HG02623 (cell line): ENCODE measurements around the gene TMSB4X.
"Not testable (repeated sequence)": the region's sequence is repeated elsewhere in the genome, so short reads cannot be mapped to it uniquely, and the experiment has no call there.

ENCODE experiments used
- ATAC-seq: cut with Tn5 transposase; IDR thresholded peaks from one replicate; pipeline ENCODE4 v1.9.1; 2021; ENCODE audit warnings: moderate library complexity; ENCODE audit not compliant: unreplicated experiment

TMSB4X gene

DNA sequence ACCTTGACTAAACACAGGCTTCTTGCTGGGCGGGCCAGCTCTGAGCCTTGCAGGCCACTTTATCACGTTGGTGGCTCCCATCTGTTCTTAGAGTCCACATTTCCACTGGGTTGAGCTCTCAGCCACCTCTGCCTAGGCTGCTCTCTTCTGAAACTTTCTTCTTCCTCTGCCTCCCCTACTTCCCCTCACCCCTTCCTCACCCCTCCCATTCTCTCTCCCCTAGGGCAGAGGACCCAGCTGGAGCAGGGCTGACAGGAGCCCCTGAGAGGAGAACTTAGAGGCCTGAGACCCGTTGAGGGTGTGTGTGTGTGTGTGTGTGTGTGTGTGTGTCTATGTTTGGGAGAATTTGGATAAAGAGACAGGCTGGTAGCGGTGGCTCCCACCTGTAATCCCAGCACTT is 19.9 kb upstream of the TMSB4X start:
- no peak for ATAC-seq

DNA sequence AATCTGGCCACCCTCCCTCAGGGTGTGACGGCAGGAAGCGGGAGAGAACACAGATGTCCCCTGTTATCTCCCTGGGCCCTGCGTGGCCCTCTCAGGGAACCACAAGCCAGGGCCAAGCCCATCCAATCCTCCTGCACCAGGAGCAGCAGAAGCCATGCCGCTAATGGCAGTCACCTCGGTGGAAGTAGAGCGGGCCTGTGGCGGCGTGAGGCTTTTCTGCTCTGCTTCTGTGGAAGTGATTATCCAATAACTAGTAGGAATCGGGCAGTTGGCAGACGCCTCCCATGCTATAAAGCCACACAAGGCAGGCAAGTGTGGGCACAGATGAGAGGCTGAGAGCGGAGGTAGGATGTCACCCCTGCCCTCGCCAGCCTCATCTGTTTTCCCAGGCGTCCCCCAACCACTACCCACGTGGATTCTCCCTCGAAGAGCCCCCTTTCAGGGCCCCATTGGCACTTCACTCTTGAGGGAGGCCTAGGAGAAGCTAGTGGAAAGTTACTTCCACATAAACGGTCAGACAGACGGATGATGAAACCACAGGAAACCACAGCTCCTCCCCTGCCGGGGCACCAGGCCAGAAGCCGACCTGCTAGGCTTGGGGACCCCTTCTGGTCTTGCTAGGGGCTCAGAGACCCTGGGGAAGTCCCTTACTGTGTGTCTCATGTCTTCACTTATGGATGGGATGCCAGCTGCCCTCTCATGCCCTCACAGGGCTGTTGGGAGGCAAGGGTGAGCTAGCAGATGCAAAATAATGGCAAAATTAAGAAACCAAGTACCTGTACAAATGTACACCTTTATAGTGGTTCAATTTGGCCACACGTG is 18.8 kb upstream of the TMSB4X start:
- peak; percentile 40 for ATAC-seq

DNA sequence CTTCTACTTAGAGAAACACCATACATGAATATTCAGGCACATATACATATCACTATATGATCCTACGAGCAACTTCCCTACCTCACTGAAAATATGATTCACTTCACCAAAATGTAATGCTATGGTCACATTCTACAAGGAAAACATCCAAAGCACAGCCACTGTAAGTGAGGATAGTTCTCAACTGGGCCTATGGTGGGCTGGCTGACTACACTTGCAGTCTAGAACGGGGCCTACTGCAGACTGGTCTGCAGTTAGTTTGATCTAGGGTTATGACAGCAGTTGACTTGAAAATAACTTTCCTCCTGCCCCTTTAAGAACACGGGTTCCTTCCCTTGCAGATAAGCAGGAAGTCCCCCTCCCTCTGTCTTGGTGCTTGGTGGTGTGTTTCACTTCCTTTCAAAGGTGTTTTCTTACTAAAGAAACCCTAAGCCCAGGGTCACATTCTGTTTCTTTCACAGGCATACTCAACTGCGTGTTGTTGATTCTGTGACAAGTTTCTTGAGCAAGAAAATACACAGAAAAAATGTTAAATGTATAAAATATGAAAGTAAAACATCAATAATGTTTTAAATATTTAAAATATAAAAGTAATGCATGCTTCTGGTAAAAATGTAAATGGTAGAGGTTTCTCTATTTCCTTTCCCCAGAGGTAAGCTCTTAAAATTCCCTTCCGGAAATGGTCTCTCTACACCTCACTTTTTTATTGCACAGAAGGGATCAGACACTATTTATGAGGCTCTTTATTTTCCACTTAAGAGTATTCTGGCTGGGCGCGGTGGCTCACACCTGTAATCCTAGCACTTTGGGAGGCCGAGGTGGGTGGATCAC is 18.0 kb upstream of the TMSB4X start:
- ATAC-seq: peak; percentile 72

DNA sequence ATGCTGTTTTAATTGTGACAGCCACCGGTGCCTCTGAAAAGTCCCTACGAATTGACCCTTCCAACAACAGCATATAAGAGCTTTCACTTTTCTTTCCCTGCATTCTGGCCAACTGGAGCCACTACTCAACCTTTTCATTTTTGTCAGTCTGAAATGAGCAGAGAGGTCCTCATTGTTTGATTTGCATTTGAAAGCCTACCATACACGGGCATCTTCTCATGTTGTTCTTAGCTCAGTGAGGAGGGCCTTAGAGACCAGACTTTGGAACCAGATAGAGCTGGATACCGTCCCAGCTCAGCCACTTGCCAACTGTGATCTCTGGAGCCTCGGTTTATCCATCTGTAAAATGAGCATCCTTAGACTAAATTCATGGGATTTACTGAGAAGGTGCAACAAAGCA is 16.9 kb upstream of the TMSB4X start:
- ATAC-seq: no peak

DNA sequence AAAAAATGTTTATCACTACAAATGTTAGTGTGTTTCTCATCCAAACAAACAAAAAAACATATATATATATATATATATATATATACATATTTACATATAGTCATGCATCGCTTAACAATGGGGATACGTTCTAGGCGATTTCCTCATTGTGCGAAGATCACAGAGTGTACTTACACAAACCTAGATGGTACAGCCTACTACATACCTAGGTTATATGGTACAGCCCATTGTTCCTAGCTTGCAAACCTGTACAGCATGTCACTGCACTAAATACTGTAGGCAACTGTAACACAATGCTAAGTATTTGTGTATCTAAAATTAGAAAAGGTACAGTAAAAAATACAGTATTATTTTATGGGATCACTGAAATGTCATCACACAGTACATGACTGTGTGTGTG is 16.4 kb upstream of the TMSB4X start:
- ATAC-seq: no peak

DNA sequence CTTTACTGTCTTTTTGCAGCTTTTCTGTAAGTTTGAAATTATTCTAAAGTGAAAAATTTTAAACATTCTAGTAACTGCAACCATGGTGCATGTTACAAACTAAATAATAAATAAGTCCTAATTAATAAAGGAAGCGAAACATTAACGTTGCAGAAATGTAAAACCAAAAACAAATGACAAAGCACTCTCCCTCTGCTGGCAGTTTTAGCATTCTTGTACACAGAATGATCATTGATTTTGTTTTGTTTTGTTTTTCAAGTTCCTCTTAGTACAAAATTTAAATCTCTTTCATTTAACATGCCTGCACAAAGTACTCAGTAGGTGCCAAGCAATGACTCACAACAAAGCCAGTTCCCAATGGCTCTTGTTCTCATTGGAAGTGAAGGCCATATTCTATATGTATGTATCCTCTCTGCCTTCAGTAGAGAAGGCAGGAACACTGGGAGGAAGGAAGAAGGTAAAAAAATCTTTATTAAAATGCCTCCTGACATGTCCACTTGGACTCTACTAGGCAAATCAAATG is 13.7 kb upstream of the TMSB4X start:
- no peak for ATAC-seq

DNA sequence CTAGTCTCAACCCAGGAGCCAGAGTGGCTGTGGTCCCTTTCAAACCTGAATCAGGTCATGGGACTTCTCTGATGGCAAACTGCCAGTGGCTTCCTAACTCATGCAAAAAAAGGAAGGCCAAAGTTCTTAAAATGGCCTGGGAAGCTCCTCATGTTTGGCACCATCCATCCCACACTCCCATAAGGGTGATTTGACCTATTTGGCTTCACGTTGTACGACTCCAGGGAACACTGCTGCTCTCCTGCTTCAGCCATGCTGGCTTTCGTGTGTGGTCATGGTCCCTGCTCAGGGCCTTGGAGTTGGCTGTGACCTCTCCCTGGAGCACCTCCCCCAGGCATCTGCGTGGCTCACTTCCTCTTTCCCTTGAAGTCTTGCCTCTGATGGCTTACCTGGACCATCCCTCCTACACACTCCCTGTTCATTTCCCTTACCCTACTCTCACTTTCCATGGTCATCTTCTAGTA is 12.8 kb upstream of the TMSB4X start:
- no peak for ATAC-seq

DNA sequence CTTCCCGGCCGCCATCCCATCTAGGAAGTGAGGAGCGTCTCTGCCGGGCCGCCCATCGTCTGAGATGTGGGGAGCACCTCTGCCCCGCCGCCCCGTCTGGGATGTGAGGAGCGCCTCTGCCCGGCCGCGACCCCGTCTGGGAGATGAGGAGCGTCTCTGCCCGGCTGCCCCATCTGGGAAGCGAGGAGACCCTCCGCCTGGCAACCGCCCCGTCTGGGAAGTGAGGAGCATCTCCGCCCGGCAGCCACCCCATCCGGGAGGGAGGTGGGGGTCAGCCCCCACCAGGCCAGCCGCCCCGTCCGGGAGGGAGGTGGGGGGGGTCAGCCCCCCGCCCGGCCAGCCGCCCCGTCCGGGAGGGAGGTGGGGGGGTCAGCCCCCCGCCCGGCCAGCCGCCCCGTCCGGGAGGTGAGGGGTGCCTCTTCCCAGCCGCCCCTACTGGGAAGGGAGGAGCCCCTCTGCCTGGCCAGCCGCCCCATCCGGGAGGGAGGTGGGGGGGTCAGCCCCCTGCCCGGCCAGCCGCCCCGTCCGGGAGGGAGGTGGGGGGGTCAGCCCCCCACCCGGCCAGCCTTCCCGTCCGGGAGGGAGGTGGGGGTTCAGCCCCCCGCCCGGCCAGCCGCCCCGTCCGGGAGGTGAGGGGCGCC is 11.6 kb upstream of the TMSB4X start:
- not testable (repeated sequence) for ATAC-seq

DNA sequence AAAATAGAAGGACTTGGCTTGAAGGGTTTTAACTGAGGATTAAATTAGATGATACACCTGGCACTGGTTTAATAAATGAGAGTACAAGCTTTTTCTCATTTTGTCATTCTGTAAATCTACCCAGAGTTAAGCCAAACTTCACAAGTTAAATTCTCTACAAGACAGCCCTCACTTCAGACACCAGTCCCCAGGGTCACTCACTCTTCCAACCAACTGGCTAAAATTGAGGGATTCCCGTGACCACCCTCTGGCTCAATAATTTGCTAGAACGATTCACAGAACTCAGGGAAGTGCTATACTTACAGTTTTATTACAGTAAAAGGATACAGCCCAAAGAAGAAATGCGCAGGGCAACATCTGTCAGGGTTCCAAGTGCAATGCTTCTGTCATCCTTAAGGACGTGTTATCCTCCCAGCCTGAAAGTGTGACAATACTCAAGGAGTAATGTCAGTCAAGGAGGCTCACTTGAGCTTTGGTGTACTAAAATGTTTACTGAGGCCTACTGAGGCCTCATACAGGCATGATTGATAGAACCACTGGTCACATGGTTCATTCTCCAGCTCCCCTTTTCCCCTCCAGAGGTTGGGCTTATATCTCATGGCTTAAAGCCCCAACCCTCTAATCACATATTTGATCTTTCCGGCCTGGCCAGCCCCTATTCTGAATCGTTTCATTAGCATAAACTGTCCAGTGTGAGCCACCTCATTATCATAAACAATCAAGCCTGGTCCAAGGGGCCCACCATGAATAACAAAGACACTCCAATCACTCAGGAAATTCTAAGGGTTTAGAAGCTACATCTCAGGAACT is 9.6 kb upstream of the TMSB4X start:
- no peak for ATAC-seq

DNA sequence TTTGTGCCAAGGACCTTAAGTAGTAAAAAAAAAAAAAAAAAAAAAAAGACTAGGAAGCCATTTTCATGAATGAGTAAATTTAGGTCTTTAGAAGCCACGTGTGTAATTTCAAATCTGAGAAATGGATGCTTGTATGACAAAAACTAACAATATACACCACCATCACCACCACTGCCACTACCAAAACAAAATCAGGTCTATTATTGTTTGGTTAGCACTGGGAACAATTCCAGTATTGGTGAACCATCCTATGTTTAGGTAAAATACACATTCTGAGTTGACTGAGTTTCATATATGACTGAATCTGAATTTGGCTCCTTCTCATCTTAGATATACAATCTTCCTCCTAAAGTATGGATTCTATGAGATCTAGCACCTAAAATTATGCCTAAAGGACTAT is 8.8 kb upstream of the TMSB4X start:
- no peak for ATAC-seq

DNA sequence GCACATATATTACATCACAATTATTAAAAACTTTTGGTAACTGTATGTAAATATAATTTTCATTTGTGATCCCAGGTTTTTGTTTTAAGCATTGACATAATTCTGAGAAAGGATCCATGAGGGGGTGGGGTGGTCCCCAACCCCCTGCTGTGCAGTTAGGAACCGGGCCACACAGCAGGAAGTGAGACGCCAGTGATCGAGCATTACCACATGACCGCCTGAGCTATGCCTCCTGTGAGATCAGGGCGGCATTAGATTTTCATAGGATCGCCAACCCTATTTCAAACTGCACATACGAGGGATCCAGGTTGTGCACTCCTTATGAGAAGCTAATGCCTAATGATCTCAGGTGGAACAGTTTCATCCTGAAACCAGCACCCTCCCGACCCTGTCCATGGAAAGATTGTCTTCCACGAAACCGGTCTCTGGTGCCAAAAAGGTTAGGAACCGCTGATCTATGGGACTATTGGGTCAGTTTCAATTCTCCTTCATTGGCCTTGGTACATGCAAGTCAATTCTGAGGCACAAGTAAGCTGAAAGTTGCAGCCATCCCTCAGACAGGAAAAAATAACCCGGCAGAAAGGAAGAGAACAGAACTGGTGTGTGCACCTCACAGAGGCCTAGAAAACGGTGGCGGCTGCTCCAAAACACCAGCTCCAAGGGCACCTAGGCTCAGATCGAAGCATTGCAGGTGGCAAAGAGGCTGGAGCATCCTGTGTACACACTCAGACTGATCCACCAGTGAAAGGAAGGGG is 7.0 kb upstream of the TMSB4X start:
- no peak for ATAC-seq

DNA sequence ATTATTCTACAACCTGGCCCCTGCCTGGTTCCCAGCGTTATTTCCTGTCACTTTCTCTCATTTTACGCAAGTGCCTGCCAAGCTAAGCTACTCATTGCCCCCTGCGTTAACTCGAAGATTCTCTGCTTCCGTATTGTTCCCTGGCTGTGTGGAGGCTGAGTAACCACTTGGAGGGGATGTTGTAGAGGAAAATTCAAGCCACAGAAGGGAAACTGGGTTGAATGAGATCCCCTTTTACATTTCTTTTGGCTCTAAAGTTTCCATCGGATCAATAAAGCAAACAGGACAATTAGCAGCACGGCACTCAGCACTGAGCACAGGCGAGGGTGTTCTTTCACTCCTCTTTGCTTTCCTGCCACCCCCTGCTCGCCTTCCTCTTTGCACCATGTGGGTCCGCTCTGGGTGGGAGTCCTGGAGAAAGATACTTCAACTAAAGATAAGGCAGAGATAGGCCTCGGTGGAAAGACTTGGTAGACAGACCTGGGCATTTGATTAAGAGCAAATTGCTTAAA is 4.2 kb upstream of the TMSB4X start:
- no peak for ATAC-seq

DNA sequence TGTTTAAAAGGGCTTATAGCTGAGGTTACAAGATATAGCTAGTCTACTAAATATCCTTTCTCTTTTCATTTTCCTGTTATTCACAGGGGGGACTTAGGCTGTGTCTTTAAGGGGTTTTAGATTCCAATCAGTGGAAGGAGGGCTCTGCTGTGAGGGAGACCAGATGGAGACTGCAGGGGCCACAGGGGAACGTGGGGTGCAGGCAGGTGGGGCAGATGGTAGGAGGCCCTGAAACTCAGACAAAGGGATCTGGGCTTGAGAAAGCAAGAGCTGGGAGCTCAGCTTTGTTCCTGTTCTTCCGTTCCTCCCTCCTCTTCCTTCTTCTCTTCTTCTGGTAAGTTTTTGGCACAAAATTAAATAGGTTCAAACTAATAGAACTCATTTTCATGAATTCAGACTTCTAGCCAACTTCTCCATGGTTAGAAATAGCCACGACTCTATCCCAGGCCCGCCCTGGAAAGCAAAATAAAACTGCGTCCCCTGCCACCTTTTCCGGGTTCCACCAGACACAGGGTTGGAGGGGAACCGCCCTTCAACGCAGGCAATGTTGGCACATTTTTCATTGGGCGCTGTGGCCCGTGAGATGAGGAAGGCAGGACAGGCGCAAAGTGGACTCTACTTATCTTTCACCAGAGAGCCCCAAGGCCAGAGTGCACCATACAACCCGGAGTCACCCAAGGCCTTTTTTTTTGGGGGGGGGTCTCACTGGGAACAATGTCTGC is 3.5 kb upstream of the TMSB4X start:
- ATAC-seq: no peak

DNA sequence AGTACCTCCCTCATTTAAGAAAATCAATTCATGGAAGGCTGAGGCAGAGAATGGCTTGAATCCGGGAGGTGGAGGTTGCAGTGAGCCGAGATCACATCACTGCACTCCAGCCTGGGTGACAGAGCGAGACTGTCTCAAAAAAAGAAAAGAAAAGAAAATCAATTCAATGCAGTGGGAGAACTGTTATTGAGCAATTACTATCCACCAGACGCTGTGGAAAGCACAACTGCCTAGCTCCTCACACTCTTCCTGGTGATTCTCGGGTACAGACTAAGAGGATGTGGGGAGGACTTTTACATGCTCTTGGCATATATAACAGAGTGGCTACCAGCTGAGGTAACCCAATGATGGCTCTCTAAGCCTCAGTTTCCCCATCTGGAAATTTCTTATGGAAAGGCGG is 2.7 kb upstream of the TMSB4X start:
- ATAC-seq: no peak

DNA sequence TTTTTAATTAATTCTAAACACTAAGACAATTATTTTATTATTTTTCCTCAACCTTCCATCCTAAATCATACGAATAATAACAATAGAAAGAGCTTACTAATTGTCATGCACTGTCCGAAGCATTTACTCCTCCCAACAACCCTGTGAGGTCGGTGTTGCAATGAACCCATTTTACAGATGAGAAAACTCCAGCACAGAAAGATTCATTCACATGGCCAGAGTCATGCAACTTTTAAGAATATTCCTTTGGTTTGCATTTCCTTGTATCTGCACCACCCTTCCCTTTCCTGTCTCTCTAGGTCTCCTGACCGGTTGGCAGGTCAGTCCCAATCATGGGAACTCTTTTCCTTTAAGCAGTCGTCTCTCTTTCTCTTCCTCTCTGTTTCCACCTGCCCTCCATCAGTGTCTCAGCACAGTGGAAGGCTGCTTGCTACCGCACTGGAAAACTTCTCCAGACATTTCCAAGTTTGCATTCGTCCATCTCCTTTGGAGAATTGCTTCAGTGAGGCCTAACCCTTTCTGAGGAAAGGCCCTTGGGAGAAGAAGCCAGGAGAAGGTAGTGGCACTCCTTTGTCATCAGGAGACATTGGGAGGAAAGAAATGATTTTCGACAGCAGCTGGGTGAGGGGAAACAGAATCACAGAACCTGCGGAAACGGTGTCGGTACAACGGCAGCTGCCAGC is 1.9 kb upstream of the TMSB4X start:
- ATAC-seq: no peak

DNA sequence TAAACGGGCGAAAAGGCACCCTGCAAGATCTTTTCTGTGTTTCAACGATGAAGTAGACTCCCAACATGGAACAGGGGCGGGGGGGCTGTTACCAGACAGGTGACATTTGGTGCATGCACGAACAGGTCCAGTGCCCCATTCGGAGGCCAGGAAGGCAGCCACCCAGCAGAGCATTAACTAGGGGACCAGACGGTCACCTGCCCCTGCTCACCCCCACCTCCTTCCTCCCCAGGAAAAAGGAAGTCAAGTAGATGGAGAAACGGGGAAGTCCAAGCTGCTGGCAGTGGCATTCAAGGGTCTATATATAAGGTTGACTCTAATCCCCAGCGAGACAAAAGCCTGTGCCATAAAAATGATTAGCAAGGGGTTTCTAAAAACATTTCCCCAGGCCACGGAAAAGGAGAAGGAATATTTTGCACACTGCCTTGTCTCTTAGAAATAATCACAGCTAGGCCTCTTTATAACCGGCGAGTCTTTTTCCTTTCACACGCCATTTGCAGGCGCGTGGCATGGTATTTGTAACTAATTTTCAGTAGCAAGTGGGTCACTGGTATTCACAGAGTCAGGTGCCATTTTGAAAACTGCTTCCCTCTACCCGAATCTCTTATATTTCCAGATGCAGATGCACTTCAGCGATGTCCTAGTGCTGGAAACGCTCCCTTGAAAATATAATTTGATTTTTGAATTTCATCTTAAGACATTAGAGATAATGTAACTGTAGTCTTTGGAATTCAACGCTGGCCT is 1.2 kb upstream of the TMSB4X start:
- ATAC-seq: no peak

DNA sequence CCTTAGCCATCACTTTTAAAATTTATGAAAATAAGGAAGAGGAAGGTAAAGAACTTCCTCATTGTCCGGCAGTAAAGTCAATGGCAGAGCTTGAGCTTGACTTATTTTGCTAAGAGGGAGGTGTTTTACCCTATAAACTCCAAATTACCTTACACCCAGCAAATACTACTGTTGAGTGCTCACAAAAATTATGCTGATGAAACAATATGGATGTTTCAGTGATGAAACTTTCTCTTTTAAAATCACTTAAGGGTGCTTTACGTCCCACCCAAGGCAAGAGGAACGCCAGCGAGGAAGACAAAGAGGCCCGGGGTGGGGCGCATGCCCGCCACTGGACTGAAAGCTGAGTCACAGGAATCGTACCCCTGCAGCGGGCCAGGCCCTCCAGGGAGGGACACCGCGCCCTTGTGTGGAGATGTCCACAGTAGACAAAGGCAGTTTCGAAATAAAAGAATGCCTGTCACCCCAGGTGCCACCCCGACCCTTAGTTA is 560 bp upstream of the TMSB4X start:
- ATAC-seq: no peak

DNA sequence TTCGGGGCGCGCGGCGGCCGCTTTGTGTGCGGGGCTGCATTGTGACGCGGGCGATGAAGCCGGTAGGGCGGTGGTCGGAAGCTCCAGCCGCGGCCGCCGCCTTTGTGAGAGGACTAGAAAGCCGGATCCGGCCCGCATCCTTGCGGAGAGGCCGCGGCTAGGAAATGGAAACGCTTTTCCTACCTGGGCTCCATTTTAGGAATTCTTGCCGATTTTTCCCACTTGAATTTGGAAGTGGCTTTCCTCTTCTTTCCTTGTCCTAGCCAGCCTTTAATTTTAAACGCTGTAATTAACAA is 708 bp downstream of the TMSB4X start:
- no peak for ATAC-seq
